GM15510 (cell line): ENCODE data around the gene CNKSR3.

Source experiments
- POLR2A ChIP-seq: IDR thresholded peaks from 3 replicates; pipeline ENCODE4 v1.6.1; 2011; ENCODE audit warnings: borderline replicate concordance; ENCODE audit not compliant: insufficient read length; ENCODE audit errors: extremely low read depth

The CNKSR3 gene

DNA sequence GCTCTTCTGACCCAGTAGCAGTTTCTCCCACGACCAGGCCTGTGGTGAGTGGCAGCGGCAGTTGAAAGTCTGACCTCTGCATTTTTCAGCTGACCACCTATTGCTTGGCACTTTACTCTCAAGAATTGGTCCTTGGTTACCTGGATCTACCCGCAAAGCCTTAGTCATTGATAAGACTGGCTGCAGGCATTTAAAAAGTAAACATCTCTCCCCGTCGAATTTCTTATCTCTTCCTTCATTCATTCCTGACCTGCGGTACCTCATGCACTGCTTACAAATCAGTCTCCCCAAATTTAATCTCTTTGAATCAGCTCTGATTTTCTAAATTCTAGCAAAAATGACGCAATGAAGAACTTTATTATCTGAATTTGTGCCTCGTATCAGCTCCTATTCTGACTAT, 127.7 kb downstream of the CNKSR3 start:
- no peak for TF ChIP-seq POLR2A

DNA sequence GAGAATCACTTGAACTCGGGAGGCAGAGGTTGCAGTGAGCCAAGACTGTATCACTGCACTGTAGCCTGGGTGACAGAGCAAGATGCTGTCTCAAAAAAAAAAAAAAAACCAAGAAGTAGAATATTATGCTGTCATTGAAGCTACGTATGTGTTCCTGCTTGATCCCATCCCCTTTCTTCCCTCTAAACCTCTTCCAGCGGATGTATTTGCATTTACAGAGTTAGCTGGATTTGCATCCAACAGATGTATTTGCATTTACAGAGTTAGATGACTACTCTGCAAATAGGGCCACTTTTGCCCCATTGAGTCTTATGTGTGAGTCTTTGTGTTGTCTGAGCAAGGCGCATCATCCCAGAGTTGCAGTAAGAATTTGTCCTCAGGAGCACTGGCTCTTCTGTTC, 128.9 kb downstream of the CNKSR3 start:
- TF ChIP-seq POLR2A, result no peak

GRCh38 chr6:154380741-154381140, 129.7 kb downstream of the CNKSR3 start:
- no peak for TF ChIP-seq POLR2A

DNA sequence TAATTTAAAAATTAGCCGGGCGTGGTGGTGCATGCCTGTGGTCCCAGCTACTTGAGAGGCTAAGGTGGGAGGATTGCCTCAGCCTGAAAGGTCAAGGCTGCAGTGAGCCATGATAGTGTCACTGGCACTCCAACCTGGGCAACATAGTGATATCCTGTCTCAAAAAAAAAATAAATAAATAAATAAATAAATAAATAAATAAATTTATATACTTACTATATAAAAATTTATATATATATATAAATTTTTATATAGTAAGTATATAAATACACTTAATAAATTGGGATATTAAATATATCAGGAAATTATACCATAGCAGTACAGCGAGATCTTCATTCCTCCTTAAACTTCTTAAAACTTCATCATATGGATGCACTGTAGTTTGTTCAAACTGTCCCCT, 130.9 kb downstream of the CNKSR3 start:
- TF ChIP-seq POLR2A, result no peak

GRCh38 chr6:154378518-154378917, 132.0 kb downstream of the CNKSR3 start:
- no peak for TF ChIP-seq POLR2A

GRCh38 chr6:154377726-154378125, 132.8 kb downstream of the CNKSR3 start:
- TF ChIP-seq POLR2A, result no peak

DNA sequence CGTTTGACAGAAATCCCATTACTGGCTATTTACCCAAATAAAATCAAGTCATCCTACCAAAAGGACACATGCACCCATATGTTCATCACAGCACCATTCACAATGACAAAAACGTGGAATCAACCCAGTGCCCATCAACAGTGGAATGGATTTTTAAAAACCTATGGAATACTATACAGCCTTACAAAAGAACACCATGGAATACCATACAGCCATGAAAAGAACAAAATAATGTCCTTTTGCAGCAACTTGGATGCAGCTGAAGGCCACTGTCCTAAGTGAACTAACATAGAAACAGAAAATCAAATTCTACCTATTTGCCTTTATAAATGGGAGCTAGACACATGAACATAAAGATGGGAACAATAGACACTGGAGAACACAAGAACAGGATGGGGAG, 136.5 kb downstream of the CNKSR3 start:
- no peak for TF ChIP-seq POLR2A

- no peak for TF ChIP-seq POLR2A
Measured at GRCh38 chr6:154371281-154371680, 139.2 kb downstream of the CNKSR3 start.

GRCh38 chr6:154370545-154370944, 139.9 kb downstream of the CNKSR3 start:
- no peak for TF ChIP-seq POLR2A

GRCh38 chr6:154367839-154368695, 142.4 kb downstream of the CNKSR3 start:
- TF ChIP-seq POLR2A, result no peak

DNA sequence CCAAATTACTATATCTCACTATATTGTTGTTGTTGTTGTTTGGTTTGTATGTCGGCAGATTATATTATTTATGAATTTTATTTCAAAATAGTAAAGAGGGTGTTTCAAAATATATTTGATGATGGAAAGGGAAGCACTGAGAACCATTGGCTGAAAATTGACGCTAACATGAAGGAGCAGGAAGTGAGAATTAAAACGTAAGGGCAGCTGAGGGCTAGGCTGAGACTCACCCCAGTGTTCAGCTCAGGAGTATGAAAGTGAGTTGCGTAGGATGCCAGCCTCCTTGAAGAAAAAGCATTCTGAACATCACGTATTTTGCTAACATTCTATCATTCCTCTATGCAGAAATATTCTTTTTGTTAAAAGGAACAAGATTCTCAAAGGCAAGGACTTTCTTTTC, 143.1 kb downstream of the CNKSR3 start:
- TF ChIP-seq POLR2A, result no peak

- no peak for TF ChIP-seq POLR2A
Measured at GRCh38 chr6:154363821-154364220, 146.7 kb downstream of the CNKSR3 start.

GRCh38 chr6:154361476-154361875, 149.0 kb downstream of the CNKSR3 start:
- no peak for TF ChIP-seq POLR2A

DNA sequence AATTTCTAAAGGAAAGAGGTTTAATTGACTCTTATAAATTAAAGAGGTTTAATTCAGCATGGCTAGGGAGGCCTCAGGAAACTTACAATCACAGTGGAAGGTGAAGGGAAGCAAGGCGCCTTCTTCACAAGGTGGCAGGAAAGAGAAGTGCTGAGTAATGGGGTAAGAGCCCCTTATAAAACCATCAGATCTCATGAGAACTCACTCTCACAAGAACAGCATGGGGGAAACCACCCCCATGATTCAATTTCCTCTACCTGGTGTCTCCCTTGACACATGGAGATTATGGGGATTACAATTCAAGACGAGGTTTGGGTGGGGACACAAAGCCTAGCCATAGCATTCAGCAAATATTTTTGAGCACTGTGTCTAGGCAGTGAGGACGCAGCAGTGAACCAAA, 150.0 kb downstream of the CNKSR3 start:
- TF ChIP-seq POLR2A, result no peak

GRCh38 chr6:154359679-154360078, 150.8 kb downstream of the CNKSR3 start:
- no peak for TF ChIP-seq POLR2A

GRCh38 chr6:154359161-154359574, 151.3 kb downstream of the CNKSR3 start:
- no peak for TF ChIP-seq POLR2A
